GM18873 (cell line): Measurements from ENCODE around the gene SIX3.

Source experiments
- ATAC-seq: cut with Tn5 transposase; IDR thresholded peaks from one replicate; pipeline ENCODE4 v1.9.1; 2021; ENCODE audit warnings: mild to moderate bottlenecking, moderate library complexity, moderate number of reproducible peaks; ENCODE audit not compliant: unreplicated experiment, low FRiP score

Gene SIX3

DNA sequence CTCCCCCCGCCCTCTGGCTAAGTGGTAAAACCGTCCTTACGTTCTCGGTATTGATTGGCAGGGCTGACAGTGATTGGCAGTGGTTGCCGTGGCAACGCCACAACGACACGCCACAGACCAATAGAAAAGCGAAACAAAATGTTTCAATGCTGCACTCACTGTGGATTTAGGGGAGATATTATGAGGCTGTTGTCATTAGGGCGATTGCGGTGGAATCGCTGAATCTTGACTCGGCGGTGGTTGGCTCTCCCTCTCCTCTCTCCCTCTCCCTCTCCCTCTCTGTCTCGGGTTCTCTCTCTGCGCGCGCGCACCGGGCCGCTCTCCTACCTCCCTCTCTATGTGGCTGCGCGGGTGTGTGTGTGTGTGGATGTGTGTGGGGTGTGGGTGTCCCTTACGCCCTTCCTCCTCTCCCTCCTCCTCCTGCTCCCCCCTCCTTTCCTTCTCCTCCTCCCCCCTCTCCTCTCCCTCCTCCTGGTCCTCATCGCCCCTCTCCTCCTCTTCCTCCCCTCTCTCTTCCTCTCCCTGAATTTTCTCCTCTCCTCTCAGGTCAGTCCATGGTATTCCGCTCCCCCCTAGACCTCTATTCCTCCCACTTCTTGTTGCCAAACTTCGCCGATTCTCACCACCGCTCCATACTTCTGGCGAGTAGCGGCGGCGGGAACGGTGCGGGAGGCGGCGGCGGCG, at the start of gene SIX3:
TSS of gene SIX3 (plus strand) at position 152 of the 684 bp plus-strand sequence. CDS start at position 555, 403 bp downstream.
- no peak for ATAC-seq

- ATAC-seq = no peak
Observed at GRCh38 chr2:44894058-44894457, 47.4 kb upstream of the SIX3 start.

DNA sequence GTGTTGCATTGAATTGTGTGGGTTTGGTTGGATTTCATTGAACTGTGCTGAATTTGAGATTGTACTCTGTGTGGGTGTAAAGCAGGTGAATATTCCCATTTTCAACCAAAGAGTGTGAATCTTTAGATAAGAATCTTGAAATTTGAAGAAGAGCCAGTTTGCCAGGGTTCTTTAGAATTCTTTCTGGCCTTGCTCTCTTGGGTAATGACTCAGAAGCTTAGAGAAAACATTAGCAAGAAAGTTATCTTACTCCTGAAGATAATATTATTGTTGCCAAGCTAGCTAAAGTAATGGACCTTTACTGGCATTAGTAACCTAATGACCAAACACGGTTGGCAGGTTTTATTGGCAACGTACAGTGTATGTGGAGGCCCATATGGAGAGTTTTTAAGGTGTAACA, 46.4 kb upstream of the SIX3 start:
- ATAC-seq = no peak

- ATAC-seq = no peak
Observed at GRCh38 chr2:44897406-44897805, 44.1 kb upstream of the SIX3 start.

- ATAC-seq = no peak
Observed at GRCh38 chr2:44902217-44903137, 39.0 kb upstream of the SIX3 start.

DNA sequence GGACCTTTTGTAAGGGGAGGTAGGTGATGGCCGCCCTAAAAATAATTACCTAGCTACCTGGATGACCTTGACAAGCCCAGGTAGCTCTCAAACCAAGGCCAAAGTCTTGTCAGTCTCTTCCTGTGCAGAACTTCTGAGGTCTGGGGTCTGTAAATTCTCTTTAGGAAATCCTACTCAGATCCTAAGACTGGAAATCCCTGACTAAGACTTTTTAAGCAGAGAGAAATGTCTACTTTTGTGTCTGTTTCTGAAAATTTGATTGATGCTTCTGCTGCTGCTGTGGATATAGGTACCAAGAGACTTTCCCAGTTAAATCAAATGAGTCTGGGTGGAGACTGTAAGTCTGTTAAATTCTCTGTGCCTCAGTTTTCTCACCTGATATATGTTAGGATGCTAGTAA, 36.9 kb upstream of the SIX3 start:
- ATAC-seq = no peak

- ATAC-seq = no peak
Observed at GRCh38 chr2:44906972-44907371, 34.5 kb upstream of the SIX3 start.

GRCh38 chr2:44909831-44910230, 31.7 kb upstream of the SIX3 start:
- no peak for ATAC-seq

DNA sequence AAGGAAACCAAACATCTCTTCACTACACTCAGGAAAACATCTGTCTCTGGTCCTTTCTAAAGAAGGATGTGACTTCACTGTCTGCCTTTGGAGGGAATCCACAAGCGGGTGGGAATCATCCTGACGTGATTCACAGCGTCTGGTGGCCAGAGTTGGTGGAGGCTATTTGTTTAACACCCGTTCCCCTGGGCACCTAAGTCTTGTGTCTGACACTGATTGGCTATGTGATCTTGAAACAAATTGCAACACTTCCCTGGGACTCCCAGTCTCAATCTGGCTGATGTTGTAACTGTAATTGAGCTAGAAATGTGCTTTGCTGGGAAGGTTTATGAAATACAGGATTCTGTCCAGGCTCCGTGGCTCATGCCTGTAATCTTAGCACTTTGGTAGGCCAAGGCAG, 28.8 kb upstream of the SIX3 start:
- ATAC-seq = no peak

DNA sequence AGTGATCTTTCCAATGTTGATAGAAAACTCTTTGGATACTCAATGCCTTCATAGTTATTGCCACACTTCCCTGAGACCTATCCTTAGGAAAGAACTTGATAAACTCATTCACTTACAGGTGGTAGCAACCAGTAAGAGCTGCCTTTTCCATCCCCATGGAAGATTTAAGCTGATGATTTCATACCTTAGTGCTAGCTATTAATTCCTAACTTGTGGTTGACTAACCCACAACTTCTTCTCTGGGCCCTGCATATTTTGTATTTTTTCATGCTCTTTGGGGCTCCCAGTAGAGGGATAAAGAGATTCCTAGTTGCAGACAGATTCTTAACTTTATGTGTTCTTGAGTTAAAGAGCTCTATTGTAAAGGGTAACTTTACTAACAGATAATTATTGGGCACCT, 25.2 kb upstream of the SIX3 start:
- no peak for ATAC-seq

GRCh38 chr2:44918095-44918775, 23.3 kb upstream of the SIX3 start:
- ATAC-seq = no peak

- ATAC-seq = no peak
Observed at GRCh38 chr2:44920751-44921150, 20.8 kb upstream of the SIX3 start.

DNA sequence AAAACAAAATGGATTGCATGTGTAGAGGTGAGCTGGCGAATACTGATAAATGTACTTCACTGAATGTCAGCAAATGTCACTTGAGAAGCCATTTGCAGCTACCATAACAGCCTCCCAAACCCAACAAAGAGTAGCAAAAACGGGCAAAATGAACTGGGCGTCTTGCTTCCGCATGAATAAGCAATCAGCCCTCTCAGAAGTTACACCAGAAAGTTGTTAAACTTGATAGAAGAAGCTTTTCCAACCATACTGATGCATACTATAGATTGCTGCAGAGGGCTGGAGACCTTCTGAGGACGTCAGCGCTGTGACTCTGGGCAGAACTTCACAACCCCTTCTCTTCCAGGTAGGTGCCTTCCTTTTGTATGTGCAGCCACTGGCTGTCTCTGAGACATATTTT, 18.7 kb upstream of the SIX3 start:
- no peak for ATAC-seq

DNA sequence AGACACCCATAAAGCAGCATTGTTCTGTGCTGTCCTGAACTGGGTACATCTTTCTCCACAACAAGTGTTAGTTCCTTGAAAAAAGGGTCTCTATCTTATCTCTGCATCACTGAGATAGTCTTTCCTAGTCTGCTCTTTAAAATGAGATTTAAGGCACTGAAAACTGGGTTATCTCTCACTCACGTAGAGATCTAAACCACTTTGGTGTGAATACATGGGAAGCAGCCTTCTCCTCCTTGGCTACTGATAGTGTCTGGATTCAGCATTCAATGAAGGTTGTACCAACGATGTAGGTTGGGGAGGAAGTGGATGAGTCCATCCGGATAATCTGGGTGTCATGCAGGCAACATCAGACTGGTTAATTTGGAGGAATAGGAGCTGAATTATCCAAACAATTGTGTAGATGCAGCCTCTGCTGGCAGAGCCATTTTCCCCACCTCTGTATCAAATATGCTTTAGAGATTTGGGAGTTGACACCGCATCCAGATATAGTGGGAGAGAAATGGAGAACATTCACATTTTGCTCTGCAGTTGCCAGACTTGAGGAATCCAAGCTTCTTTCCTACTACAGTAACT, 15.9 kb upstream of the SIX3 start:
- no peak for ATAC-seq

GRCh38 chr2:44926957-44927356, 14.5 kb upstream of the SIX3 start:
- no peak for ATAC-seq

- ATAC-seq = no peak
Observed at GRCh38 chr2:44927985-44928482, 13.5 kb upstream of the SIX3 start.

DNA sequence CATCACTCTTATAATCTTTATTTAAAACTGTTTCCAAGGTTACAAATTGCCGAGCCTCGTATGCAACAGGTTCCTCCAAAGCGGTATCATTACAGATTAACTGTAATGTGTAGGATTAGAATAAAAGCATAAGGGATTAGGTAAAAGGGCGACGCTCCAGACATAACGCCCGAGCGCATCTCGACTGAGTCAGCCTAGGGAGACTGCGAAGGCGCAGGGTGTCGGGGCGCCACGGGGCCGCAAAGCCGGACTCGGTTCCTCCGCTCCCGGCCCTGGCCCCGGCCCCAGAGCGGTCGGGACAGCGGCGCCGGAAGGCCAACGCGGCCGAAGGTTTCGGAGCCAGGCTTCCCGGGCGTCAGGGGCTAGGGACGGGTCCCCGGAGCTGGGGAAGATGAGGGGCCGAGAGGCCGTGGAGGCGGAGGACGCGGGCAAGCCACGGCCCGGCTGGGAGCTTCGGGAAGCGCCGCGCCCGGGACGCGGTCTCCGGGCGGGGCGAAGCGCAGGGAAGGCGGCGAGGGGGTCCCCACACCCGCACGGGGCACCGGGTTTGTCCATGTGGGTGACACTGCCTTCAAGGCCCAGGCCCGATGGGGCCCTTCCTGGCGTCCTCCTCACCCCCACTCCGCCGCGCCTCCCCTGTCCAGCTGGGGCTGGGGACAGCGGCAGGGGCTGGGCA, 12.9 kb upstream of the SIX3 start:
- no peak for ATAC-seq

DNA sequence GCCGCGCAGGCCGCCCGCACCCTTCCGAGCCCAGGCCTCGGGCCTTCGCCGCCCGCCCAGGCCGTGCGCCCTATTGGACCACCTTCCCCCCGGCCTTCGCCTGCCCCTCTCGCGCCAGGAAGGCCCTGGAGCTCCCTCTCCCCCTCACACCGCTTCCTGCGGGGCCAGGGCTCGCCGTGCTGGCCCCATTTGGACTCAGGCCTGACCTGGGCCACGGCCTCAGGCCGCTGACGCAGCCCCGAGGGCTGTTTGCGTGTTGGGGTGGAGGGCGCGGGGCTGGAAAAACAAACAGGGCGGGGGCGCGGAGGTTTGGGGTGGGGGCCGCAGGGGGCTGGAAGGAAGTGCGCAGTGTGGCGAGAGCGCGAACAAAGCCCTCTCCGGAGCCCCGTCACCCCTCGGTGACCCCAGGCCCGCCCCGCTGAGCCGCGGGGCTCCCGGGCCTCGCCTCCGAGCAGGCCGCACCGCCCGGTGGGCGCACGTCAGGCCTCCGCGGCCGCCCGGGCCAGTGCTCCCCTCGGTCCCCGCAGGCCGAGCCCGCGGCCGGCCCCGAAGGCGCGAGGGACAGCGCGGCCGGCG, 12.3 kb upstream of the SIX3 start:
- no peak for ATAC-seq

DNA sequence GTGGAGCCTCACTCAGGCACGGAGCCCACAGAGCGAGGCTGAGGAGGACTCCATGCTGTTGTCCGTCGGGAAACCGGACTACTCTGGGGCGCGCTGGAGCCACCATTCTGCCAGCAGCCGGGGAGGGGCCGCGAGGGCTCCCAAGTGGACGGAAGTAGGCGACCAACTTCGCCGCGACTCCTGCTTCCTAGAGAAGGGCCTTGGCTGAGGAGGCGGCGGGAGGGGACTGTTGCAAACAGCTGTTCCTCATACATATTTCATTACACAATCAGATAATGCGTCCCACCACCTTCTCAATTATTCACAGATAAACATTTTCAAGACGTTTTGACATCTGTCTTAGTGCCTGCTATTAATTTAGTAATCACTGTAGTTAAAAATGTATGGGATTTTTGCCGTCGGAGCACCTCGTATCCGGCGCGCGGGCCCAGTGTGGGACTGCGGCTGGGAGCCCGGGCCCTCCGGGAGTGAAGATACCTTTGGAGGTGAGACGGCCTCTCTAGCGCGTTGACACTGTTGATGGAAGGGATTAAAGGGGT, 11.7 kb upstream of the SIX3 start:
- ATAC-seq = no peak
